Activated gamma-delta T cell (primary cell): Measurements from ENCODE around the gene PPFIA4.

ENCODE experiments used
- DNase-seq: peaks from one replicate; lab custom pipeline; 2025; lab: John Stamatoyannopoulos, UW

PPFIA4 gene

GRCh38 chr1:203040513-203041275 lies 14.4 kb downstream of the PPFIA4 start:
- no peak for DNase-seq

DNA sequence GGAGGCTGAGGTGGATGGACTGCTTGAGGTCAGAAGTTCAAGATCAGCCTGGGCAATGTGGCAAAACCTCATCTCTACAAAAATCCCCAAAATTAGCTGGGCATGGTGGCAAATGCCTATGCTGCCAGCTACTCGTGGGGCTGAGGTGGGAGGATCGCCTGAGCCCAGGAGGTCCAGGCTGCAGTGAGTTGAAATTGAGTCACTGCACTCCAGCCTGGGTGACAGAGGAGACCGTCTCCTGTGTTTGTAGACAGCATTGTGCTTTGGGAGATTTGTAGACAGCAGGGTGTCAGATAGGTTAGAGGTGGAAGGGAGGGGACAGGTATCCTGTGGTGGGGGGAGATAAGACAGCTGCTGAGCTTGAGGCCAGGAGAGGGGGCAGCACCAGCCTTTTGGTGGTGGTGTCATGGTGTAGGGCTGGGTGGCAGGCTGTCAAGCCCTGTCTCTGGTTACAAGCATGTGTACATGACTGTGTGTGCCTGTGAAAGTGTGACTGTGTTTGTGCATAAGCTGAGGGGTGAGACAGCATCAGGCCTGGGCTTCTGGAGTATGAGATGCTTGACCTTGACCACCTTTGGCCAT lies 15.2 kb downstream of the PPFIA4 start:
- DNase-seq: no peak

DNA sequence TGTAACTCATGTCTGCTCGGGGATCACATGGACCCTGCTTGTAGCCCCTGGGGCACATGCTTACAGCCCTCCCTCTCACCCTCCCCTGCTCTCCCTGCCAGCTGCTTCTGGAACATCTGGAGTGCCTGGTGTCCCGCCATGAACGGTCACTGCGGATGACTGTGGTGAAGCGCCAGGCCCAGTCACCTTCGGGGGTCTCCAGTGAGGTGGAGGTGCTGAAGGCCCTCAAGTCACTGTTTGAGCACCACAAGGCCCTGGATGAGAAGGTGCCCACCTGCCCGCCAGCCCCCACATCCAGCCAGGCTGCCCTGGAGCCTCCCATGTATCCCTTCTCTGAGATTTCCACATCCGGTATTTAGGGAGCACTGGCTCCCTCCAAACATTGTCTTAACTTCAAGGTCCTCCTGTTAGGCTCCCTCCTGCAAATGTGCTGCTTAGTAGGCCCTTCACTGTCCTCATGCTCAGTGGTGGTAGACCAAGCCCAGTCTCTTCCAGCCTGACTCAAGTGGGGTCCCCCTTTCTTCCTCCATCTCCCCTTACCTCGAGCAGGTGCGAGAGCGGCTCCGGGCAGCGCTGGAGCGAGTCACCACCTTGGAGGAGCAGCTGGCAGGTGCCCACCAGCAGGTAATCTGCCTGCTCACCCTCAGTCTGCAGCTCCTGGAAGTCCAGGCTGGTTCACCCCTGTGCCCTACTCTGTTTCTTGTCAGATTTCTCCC lies 17.7 kb downstream of the PPFIA4 start:
- DNase-seq: no peak

GRCh38 chr1:203044546-203045250 lies 18.4 kb downstream of the PPFIA4 start:
- no peak for DNase-seq

GRCh38 chr1:203045336-203045735 lies 19.0 kb downstream of the PPFIA4 start:
- no peak for DNase-seq

DNA sequence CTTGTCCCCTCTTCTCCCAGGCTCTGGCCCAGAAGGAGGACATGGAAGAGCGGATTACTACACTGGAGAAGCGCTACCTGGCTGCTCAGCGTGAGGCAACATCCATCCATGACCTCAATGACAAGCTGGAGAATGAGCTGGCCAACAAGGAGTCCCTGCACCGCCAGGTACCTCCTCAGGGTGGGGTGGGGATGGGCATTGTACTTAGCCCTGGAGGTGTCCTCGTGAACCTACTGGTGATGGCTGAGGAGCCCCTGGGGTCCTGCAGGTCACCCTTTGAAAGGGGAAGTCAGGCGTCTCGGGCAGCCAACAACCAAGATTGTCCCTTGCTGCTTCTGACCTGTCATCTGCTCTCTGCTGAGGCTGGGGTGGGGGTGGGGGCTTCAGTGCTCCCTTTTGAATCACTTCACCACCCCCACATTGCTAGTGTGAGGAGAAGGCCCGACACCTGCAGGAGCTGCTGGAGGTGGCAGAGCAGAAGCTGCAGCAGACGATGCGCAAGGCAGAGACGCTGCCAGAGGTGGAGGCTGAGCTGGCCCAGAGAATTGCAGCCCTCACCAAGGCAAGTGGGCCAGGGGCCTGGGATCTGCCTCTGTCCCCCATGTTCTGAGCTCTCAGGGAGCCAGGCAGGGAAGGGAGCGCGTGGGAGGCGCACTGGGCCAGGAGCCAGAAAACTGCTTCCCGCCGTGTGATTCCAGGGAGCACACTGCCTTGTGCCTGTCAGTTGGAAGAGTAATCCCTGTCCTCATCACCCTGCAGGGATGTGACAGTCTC lies 19.7 kb downstream of the PPFIA4 start:
- DNase-seq: no peak

DNA sequence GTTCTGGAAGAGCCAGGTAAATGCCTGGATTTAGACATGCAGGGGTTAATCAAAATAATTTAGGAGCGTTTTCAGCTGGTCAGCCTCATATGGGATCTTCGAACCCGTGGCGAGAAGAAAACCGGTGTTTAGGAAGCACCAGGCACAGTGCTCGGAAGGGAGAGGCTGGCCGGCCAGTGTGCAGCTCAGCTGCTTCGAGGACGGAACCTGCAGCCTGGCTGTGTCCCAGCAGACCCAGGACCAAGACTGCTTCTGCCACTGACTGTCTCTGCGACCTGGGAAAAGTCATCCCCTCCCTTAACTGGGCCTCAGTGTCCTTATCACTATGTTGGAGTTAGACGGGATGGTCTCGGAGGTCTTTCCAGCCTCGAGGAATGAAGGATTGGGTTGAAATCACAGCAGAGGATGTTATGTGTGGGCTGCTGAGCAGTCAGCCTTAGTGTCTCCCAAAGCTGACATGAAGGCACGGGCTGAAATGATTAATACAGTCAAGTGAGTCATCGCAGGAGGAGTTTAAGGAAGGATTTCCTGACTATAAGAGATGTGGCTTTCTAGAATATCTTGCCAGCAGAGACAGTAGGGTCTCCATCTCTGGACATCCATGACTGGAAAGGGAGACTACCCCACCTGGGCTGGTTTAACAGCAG lies 20.8 kb downstream of the PPFIA4 start:
- DNase-seq: no peak

GRCh38 chr1:203048086-203048485 lies 21.8 kb downstream of the PPFIA4 start:
- no peak for DNase-seq

DNA sequence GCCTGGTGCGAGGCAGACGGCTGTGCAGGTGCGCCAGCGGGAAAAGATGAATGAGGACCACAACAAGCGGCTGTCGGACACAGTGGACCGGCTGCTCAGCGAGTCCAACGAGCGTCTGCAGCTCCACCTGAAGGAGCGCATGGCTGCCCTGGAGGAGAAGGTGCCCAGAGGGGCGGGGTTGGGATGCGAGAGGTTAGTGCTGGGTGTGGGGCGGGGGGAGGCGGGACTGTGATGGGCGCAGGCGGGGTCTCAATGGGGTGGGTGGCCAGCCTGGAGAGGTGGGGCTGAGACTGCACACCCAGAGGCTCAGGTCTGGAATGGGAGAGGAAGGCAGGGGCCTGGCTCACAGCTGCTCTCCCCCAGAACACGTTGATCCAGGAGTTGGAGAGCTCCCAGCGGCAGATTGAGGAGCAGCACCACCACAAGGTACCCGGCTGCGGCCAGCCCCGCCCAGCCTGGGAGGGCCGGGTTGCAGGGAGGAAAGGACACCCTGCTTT lies 22.3 kb downstream of the PPFIA4 start:
- DNase-seq: no peak

DNA sequence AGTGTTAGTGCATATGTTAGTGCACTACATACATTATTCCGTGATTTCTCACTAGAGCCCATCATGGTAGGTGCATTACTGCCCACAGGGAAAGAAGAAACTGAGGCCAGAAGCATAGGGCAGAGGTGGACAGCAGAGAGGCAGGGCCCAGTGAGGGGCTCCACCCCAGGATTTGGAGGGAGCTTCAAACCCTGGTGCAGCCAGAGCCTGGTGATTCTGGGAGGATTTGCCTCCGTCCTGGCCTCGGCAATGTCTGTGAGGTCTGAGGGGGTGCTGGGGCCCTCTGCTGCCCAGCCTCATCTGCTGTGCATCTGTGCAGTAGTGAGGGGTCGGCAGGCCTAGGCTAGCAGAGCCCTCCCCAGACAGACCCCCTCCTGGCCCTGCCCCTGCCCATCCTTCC lies 22.8 kb downstream of the PPFIA4 start:
- no peak for DNase-seq

GRCh38 chr1:203049576-203050180 lies 23.4 kb downstream of the PPFIA4 start:
- no peak for DNase-seq

DNA sequence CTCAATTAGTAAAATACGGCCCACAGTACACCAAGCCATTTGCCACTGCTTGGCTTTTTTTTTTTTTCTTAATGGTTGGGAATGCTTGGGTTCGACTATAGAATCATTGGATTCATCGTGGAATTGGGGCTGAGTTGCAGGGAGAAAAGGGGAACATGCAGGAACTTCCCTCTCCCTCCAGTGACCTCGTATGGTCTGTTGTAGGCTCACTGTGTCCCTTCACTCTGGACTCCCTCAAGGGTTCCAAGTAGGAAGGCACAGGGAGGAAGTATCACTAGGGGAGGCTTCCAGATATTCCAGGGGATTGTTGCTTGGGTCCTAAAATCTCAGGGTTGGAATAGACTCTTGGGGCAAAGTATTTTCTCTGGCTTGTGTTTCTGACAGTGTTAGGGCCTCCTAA lies 24.5 kb downstream of the PPFIA4 start:
- DNase-seq: no peak

GRCh38 chr1:203051841-203052324 lies 25.6 kb downstream of the PPFIA4 start:
- DNase-seq: no peak

GRCh38 chr1:203052601-203053000 lies 26.3 kb downstream of the PPFIA4 start:
- DNase-seq: no peak

GRCh38 chr1:203054184-203054583 lies 27.9 kb downstream of the PPFIA4 start:
- DNase-seq: no peak

- no peak for DNase-seq
These were observed 28.4 kb downstream of the PPFIA4 start for GRCh38 chr1:203054642-203055041.

- DNase-seq: no peak
These were observed 29.0 kb downstream of the PPFIA4 start for GRCh38 chr1:203055161-203055799.

DNA sequence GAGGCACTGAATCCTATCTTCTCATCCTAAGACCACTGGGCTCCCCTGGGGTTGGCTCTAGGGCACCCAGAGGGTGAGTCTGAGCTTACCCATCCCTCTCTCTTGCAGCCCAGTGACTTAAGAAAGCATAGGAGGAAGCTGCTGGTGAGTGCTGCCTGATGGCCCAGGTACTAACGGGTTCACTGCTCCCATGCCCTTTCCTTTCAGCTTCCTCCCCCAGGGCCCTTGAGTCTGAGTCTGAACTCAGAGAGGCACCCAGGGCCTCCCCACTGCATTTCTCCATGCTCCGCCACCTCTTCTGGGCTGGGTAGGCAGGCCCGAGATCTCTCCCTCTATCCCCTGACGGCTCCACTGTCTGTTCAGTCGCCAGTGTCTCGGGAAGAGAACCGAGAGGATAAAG lies 29.7 kb downstream of the PPFIA4 start:
- DNase-seq: no peak

- no peak for DNase-seq
These were observed 30.2 kb downstream of the PPFIA4 start for GRCh38 chr1:203056516-203056915.
